ENCODE data around the gene BABAM2.

Gene BABAM2

GRCh38 chr2:28098501-28099225, 208.1 kb downstream of the BABAM2 start:
- Histone ChIP-seq H2AFZ (ENCODE audit: low read depth, low read length, severe bottlenecking) (no peak overlapping the region), H3K27ac (ENCODE audit: low read depth, low read length) (no peak overlapping the region), H3K9me3 (ENCODE audit: insufficient read depth, low read length) (no peaks in the 10 kb centered on the region), H3K4me2 (ENCODE audit: low read depth, low read length, poor library complexity, severe bottlenecking) (no peak overlapping the region), H3K36me3 (ENCODE audit: low read length) (no peaks in the 10 kb centered on the region), H3K79me2 (ENCODE audit: insufficient read depth, low read length) (no peaks in the 10 kb centered on the region), H4K20me1 (ENCODE audit: low read depth, low read length) (no peaks in the 10 kb centered on the region), H3K9ac (ENCODE audit: low read length) (no peak overlapping the region), H3F3A (ENCODE audit: insufficient read depth) (no peaks in the 10 kb centered on the region), H3K9me2 (replicated peaks; ENCODE audit: insufficient read depth, low read length) (no peaks in the 10 kb centered on the region), H3K4me3 (ENCODE audit: insufficient read depth, low read length, poor library complexity, severe bottlenecking) (no peak overlapping the region), H3K27me3 (ENCODE audit: low read length) (no peaks in the 10 kb centered on the region)
- no peak for TF ChIP-seq EZH2phosphoT487 (conservative IDR thresholded peaks at IDR 0.05; ENCODE audit: low read length)
- TF ChIP-seq, protein P1, sequence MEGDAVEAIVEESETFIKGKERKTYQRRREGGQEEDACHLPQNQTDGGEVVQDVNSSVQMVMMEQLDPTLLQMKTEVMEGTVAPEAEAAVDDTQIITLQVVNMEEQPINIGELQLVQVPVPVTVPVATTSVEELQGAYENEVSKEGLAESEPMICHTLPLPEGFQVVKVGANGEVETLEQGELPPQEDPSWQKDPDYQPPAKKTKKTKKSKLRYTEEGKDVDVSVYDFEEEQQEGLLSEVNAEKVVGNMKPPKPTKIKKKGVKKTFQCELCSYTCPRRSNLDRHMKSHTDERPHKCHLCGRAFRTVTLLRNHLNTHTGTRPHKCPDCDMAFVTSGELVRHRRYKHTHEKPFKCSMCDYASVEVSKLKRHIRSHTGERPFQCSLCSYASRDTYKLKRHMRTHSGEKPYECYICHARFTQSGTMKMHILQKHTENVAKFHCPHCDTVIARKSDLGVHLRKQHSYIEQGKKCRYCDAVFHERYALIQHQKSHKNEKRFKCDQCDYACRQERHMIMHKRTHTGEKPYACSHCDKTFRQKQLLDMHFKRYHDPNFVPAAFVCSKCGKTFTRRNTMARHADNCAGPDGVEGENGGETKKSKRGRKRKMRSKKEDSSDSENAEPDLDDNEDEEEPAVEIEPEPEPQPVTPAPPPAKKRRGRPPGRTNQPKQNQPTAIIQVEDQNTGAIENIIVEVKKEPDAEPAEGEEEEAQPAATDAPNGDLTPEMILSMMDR (IDR thresholded peaks at IDR 0.05; ENCODE audit: insufficient read depth, low read length, poor library complexity, severe bottlenecking), result no peak

- TF ChIP-seq EZH2phosphoT487 (conservative IDR thresholded peaks at IDR 0.05; ENCODE audit: low read length), result no peak
- TF ChIP-seq, protein P1 (IDR thresholded peaks at IDR 0.05; ENCODE audit: insufficient read depth, low read length, poor library complexity, severe bottlenecking), result no peak
- H3K27ac ChIP-seq (ENCODE audit: low read depth, low read length), result no peak overlapping the region
- H3K4me2 ChIP-seq (ENCODE audit: low read depth, low read length, poor library complexity, severe bottlenecking), result no peak overlapping the region
- H4K20me1 ChIP-seq (ENCODE audit: low read depth, low read length), result no peaks in the 10 kb centered on the region
- H3K79me2 ChIP-seq (ENCODE audit: insufficient read depth, low read length), result no peaks in the 10 kb centered on the region
- H3K4me3 ChIP-seq (ENCODE audit: insufficient read depth, low read length, poor library complexity, severe bottlenecking), result no peak overlapping the region
- H3K36me3 ChIP-seq (ENCODE audit: low read length), result no peaks in the 10 kb centered on the region
- H3F3A ChIP-seq (ENCODE audit: insufficient read depth), result no peaks in the 10 kb centered on the region
- no peaks in the 10 kb centered on the region for H3K9me3 ChIP-seq (ENCODE audit: insufficient read depth, low read length)
- no peak overlapping the region for H3K9ac ChIP-seq (ENCODE audit: low read length)
- H2AFZ ChIP-seq (ENCODE audit: low read depth, low read length, severe bottlenecking), result no peak overlapping the region
- no peaks in the 10 kb centered on the region for H3K27me3 ChIP-seq (ENCODE audit: low read length)
- no peaks in the 10 kb centered on the region for H3K9me2 ChIP-seq (replicated peaks; ENCODE audit: insufficient read depth, low read length)
Observed at GRCh38 chr2:28101123-28101522, 210.6 kb downstream of the BABAM2 start.

- Histone ChIP-seq H4K20me1 (ENCODE audit: low read depth, low read length) (no peaks in the 10 kb centered on the region), H3K4me3 (ENCODE audit: insufficient read depth, low read length, poor library complexity, severe bottlenecking) (no peak overlapping the region), H3K79me2 (ENCODE audit: insufficient read depth, low read length) (no peaks in the 10 kb centered on the region), H3K36me3 (ENCODE audit: low read length) (no peaks in the 10 kb centered on the region), H3K4me2 (ENCODE audit: low read depth, low read length, poor library complexity, severe bottlenecking) (no peak overlapping the region), H3K9me3 (ENCODE audit: insufficient read depth, low read length) (no peaks in the 10 kb centered on the region), H3K27me3 (ENCODE audit: low read length) (no peaks in the 10 kb centered on the region), H2AFZ (ENCODE audit: low read depth, low read length, severe bottlenecking) (no peak overlapping the region), H3F3A (ENCODE audit: insufficient read depth) (no peaks in the 10 kb centered on the region), H3K9me2 (replicated peaks; ENCODE audit: insufficient read depth, low read length) (no peaks in the 10 kb centered on the region), H3K9ac (ENCODE audit: low read length) (no peak overlapping the region), H3K27ac (ENCODE audit: low read depth, low read length) (no peak overlapping the region)
- TF ChIP-seq, protein P1 (IDR thresholded peaks at IDR 0.05; ENCODE audit: insufficient read depth, low read length, poor library complexity, severe bottlenecking), result no peak
- TF ChIP-seq EZH2phosphoT487 (conservative IDR thresholded peaks at IDR 0.05; ENCODE audit: low read length), result no peak
Observed at GRCh38 chr2:28101892-28102291, 211.4 kb downstream of the BABAM2 start.

All from SU-DHL-6 (cell line).